Thoracic aorta (tissue), 2 donors: Measurements from ENCODE around the gene MMS22L. TPM values are rescaled to one million over a fixed set of nuclear protein-coding genes. Genes with fewer than 3 reads are reported as not detected.
A peak's percentile ranks its signal among the peaks of the same experiment; 100 is the strongest.

ENCODE experiments used
- ATAC-seq: fragments of 150-250 bp; one replicate; pipeline ENCODE4 v1.8.0; 2017; ENCODE audit warnings: low read depth; ENCODE audit not compliant: insufficient number of reproducible peaks, low FRiP score
- DNase-seq: peaks from one replicate; pipeline ENCODE4 v3.0.0-alpha.2; 2020; ENCODE audit warnings: low spot score
- H3K27ac ChIP-seq, 2 donors: fragments of 200-600 bp; sonication (generic); 1 replicate in 1 of 2; 2 replicates in 1 of 2; pipeline ENCODE4 v1.5.1; 2016; ENCODE audit warnings: mild to moderate bottlenecking in 2 of 2, moderate library complexity in 2 of 2
- H3K27me3 ChIP-seq: fragments of 200-600 bp; sonication (generic); replicated peaks from 2 replicates; pipeline ENCODE4 v1.6.0; 2016; ENCODE audit warnings: mild to moderate bottlenecking; ENCODE audit not compliant: insufficient read depth
- H3K36me3 ChIP-seq: fragments of 200-600 bp; sonication (generic); one replicate; pipeline ENCODE4 v1.5.1; 2016
- H3K4me1 ChIP-seq, 2 donors: fragments of 200-600 bp; sonication (generic); 1 replicate in 1 of 2; 2 replicates in 1 of 2; pipeline versions ENCODE4 v1.5.1 to v1.6.0; 2016; ENCODE audit warnings: low read depth in 2 of 2, mild to moderate bottlenecking in 1 of 2; ENCODE audit not compliant: control insufficient read depth in 1 of 2
- H3K4me3 ChIP-seq: fragments of 200-600 bp; sonication (generic); 2 replicates; pipeline ENCODE4 v1.5.1; 2016; ENCODE audit warnings: mild to moderate bottlenecking
- H3K9me3 ChIP-seq: fragments of 200-600 bp; sonication (generic); 2 replicates; pipeline ENCODE4 v1.5.1; 2016
- CTCF ChIP-seq: fragments of 200-600 bp; sonication (generic); IDR thresholded peaks from one replicate; pipeline ENCODE4 v1.5.1; 2019; ENCODE audit warnings: antibody characterized with exemption
- total RNA-seq, 2 donors: library from RNA; depleted of rRNA; stranded (reverse); fragments of >200 nt; gene quantifications; one replicate each; pipeline versions ENCODE4 v1.1.0 to v1.2.3, GENCODE V29; 2016

The MMS22L gene
- total RNA-seq, 2 donors from 2014 or later: 4.3 to 5.3 TPM

GRCh38 chr6:97100696-97101095 lies 182.3 kb downstream of the MMS22L start:
- Histone ChIP-seq H3K4me1 (no peaks in the 10 kb centered on the region), H3K27me3 (no peaks in the 10 kb centered on the region), H3K27ac (no peak overlapping the region), H3K36me3 (no peaks in the 10 kb centered on the region), H3K9me3 (no peaks in the 10 kb centered on the region), H3K4me3 (no peak overlapping the region)
- ATAC-seq (no peak), DNase-seq (no peak)
- no peak for TF ChIP-seq CTCF

GRCh38 chr6:97097068-97098047 lies 185.7 kb downstream of the MMS22L start:
- no peak for DNase-seq
- no peak for ATAC-seq
- no peaks in the 10 kb centered on the region for H3K4me1 ChIP-seq
- peak overlapping the region; percentile 16 for H3K4me3 ChIP-seq
- H3K27me3 ChIP-seq: no peaks in the 10 kb centered on the region
- no peak overlapping the region for H3K27ac ChIP-seq
- TF ChIP-seq CTCF: no peak
- H3K9me3 ChIP-seq: no peaks in the 10 kb centered on the region
- no peaks in the 10 kb centered on the region for H3K36me3 ChIP-seq

GRCh38 chr6:97095311-97095850 lies 187.6 kb downstream of the MMS22L start:
- Histone ChIP-seq H3K27me3 (no peaks in the 10 kb centered on the region), H3K9me3 (no peaks in the 10 kb centered on the region), H3K36me3 (no peaks in the 10 kb centered on the region), H3K27ac (no peak overlapping the region), H3K4me1 (no peaks in the 10 kb centered on the region), H3K4me3 (no peak overlapping the region)
- no peak for DNase-seq
- TF ChIP-seq CTCF: no peak
- no peak for ATAC-seq

GRCh38 chr6:97094376-97094775 lies 188.6 kb downstream of the MMS22L start:
- DNase-seq (no peak), ATAC-seq (no peak)
- no peaks in the 10 kb centered on the region for H3K27me3 ChIP-seq
- no peaks in the 10 kb centered on the region for H3K36me3 ChIP-seq
- TF ChIP-seq CTCF: no peak
- H3K4me3 ChIP-seq: no peak overlapping the region
- no peaks in the 10 kb centered on the region for H3K4me1 ChIP-seq
- no peak overlapping the region for H3K27ac ChIP-seq
- no peaks in the 10 kb centered on the region for H3K9me3 ChIP-seq

GRCh38 chr6:97092673-97093305 lies 190.2 kb downstream of the MMS22L start:
- no peak for TF ChIP-seq CTCF
- H3K27ac ChIP-seq: no peak overlapping the region
- H3K9me3 ChIP-seq: no peaks in the 10 kb centered on the region
- DNase-seq (no peak), ATAC-seq (no peak)
- no peaks in the 10 kb centered on the region for H3K27me3 ChIP-seq
- no peak overlapping the region for H3K4me3 ChIP-seq
- H3K4me1 ChIP-seq: no peaks in the 10 kb centered on the region
- H3K36me3 ChIP-seq: no peaks in the 10 kb centered on the region
